OCI-LY3 (cell line): ENCODE results near the gene POU6F2.
"Not testable (repeated sequence)": the region's sequence is repeated elsewhere in the genome, so short reads cannot be mapped to it uniquely, and the experiment has no call there.

Source experiments
- H2AFZ ChIP-seq: fragments of 200-600, 300-600 bp; shearing (Covaris generic); 2 replicates; pipeline ENCODE4 v1.6.0; 2014; ENCODE audit warnings: antibody characterized with exemption, low read depth, low read length
- H3K27ac ChIP-seq: fragments of 200-600, 300-600 bp; sonication (generic); 2 replicates; pipeline ENCODE4 v1.5.1; 2014; ENCODE audit warnings: mild to moderate bottlenecking, low read length, moderate library complexity, mixed read lengths
- H3K27me3 ChIP-seq: fragments of 200-600, 300-600 bp; sonication (generic); 2 replicates; pipeline ENCODE4 v1.6.1; 2014; ENCODE audit warnings: low read depth, low read length, mixed read lengths
- H3K36me3 ChIP-seq: fragments of 200-600, 300-600 bp; sonication (generic); replicated peaks from 2 replicates; pipeline ENCODE3; 2014; ENCODE audit warnings: low read depth, low read length, mixed read lengths
- H3K4me1 ChIP-seq: fragments of 300-600, 200-600 bp; sonication (generic); 2 replicates; pipeline ENCODE4 v1.6.1; 2014; ENCODE audit warnings: low read length, mixed read lengths
- H3K4me2 ChIP-seq: fragments of 200-600, 300-600 bp; sonication (generic); 2 replicates; pipeline ENCODE4 v1.6.1; 2014; ENCODE audit warnings: low read length, mixed read lengths
- H3K4me3 ChIP-seq: fragments of 300-600, 200-600 bp; sonication (generic); 2 replicates; pipeline ENCODE4 v1.5.1; 2014; ENCODE audit warnings: antibody characterized with exemption, mild to moderate bottlenecking, low read length, moderate library complexity
- H3K79me2 ChIP-seq: fragments of 300-600, 200-600 bp; shearing (Covaris generic); 2 replicates; pipeline ENCODE4 v1.6.1; 2014; ENCODE audit warnings: mild to moderate bottlenecking, low read length, mixed read lengths
- H3K9ac ChIP-seq: fragments of 300-600, 200-600 bp; shearing (Covaris generic); 2 replicates; pipeline ENCODE4 v1.6.0; 2014; ENCODE audit warnings: mild to moderate bottlenecking, low read length, moderate library complexity
- H3K9me3 ChIP-seq: fragments of 200-600, 300-600 bp; shearing (Covaris generic); 2 replicates; pipeline ENCODE4 v1.6.1; 2014; ENCODE audit warnings: low read length, mixed read lengths; ENCODE audit not compliant: insufficient read depth
- H4K20me1 ChIP-seq: fragments of 200-600, 300-600 bp; sonication (generic); 2 replicates; pipeline ENCODE4 v1.6.1; 2016; ENCODE audit warnings: low read length, mixed read lengths; ENCODE audit not compliant: insufficient read depth
- EZH2phosphoT487 ChIP-seq: fragments of 200-600 bp; shearing (Covaris generic); IDR thresholded peaks from 2 replicates; pipeline ENCODE4 v1.6.1; 2018; ENCODE audit warnings: antibody characterized with exemption, mixed run types, low read depth
- TF ChIP-seq, protein P1 (sequence below): fragments of 200-600, 300-600 bp; sonication (generic); IDR thresholded peaks from 2 replicates; pipeline ENCODE4 v1.5.1; 2014; ENCODE audit warnings: antibody characterized with exemption, low read length, low read depth

The POU6F2 gene

DNA sequence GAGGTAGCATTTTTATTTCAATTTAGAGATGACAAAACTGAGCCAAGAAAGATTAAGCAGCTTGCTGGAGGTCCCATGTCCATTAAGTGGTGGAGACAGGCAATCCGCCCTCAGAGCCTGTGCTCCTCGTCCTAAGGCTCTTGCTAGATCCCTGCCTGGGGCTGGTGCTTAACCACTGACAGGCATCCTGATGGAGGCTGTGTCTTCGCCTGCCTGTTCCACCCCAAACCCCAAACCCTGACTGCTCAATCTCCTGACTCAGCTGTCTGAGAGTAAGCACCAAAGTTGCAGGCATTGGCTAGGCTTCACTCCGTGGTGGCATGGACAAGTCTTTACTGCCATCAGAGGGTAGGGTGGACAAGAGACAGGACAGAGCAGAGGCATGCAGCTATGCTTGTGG is 209.4 kb downstream of the POU6F2 start:
- TF ChIP-seq EZH2phosphoT487: no peak
- TF ChIP-seq, protein P1, sequence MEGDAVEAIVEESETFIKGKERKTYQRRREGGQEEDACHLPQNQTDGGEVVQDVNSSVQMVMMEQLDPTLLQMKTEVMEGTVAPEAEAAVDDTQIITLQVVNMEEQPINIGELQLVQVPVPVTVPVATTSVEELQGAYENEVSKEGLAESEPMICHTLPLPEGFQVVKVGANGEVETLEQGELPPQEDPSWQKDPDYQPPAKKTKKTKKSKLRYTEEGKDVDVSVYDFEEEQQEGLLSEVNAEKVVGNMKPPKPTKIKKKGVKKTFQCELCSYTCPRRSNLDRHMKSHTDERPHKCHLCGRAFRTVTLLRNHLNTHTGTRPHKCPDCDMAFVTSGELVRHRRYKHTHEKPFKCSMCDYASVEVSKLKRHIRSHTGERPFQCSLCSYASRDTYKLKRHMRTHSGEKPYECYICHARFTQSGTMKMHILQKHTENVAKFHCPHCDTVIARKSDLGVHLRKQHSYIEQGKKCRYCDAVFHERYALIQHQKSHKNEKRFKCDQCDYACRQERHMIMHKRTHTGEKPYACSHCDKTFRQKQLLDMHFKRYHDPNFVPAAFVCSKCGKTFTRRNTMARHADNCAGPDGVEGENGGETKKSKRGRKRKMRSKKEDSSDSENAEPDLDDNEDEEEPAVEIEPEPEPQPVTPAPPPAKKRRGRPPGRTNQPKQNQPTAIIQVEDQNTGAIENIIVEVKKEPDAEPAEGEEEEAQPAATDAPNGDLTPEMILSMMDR: no peak
- Histone ChIP-seq H3K4me1 (no peaks in the 10 kb centered on the region), H4K20me1 (0 out of 2 replicates have a peak, but pooled peaks cover 3% of the 10 kb centered on the region), H3K9me3 (no peaks in the 10 kb centered on the region), H3K79me2 (no peaks in the 10 kb centered on the region), H3K4me3 (no peak overlapping the region), H3K36me3 (no peaks in the 10 kb centered on the region), H3K4me2 (no peak overlapping the region), H3K9ac (no peak overlapping the region), H2AFZ (no peak overlapping the region), H3K27ac (no peak overlapping the region), H3K27me3 (peaks cover 17% of the 10 kb centered on the region)

DNA sequence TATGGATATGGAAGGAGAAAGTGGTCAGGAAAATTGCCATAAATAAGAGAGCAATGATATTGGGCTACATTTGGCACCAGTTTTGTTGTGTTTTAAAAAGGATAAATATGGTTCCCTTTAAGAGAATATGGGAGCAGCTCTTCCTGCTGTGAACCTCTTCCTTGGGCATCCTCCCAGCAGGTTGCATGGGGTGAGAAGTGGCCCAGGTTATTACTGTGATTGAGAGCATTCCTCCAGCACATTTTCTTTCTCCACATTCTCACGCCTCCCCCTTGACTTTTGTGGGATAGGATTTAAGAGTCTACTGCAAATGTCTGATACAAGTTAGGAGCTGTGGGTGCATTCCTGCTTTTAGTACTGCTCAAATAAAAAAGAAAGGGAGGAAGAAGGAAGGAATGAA is 214.8 kb downstream of the POU6F2 start:
- Histone ChIP-seq H3K4me1 (no peaks in the 10 kb centered on the region), H2AFZ (no peak overlapping the region), H3K36me3 (no peaks in the 10 kb centered on the region), H3K27ac (no peak overlapping the region), H3K27me3 (peaks cover 17% of the 10 kb centered on the region; the same call in 1 of the 2 replicates), H3K9me3 (no peaks in the 10 kb centered on the region), H4K20me1 (no peaks in the 10 kb centered on the region), H3K4me3 (no peak overlapping the region), H3K9ac (no peak overlapping the region), H3K4me2 (no peak overlapping the region), H3K79me2 (no peaks in the 10 kb centered on the region)
- TF ChIP-seq, protein P1: no peak
- no peak for TF ChIP-seq EZH2phosphoT487

DNA sequence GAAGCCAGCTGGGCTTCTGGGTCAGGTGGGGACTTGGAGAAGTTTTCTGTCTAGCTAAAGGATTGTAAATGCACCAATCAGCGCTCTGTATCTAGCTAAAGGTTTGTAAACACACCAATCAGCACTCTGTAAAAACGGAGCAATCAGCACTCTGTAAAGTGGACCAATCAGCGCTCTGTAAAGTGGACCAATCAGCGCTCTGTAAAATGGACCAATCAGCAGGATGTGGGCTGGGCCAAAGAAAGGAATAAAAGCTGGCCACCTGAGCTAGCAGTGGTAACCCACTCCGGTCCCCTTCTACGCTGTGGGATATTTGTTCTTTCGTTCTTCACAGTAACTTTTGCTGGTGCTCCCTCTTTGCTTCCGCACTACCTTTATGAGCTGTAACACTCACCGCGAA is 216.7 kb downstream of the POU6F2 start:
- not testable (repeated sequence) for H3K79me2 ChIP-seq, H3K4me3 ChIP-seq, H3K9me3 ChIP-seq, H3K36me3 ChIP-seq, H3K9ac ChIP-seq, H3K27ac ChIP-seq, H3K4me2 ChIP-seq, H3K4me1 ChIP-seq, H4K20me1 ChIP-seq, H2AFZ ChIP-seq
- peaks cover 24% of the 10 kb centered on the region for H3K27me3 ChIP-seq

DNA sequence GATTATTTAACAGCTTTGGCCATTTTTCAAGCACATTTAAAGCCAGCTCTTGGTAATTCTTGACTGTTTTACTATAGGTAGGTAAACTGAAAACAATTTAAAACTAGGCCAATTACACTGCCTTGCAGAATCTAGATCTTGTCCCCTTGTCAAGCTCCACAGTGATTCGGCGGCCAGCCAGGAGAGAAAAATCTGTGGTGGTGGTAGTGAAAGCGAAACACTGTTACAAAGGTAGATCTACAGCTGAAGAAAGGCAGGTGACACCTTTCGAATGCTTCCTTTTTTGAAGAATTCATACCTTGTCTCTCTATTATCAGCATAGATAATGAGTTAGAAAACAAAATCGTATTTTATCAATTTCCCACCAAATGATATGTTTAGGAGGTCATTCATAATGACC is 218.3 kb downstream of the POU6F2 start:
- no peak overlapping the region for H3K4me2 ChIP-seq

More for the DNA sequence above, 218.3 kb downstream of the POU6F2 start:
- Histone ChIP-seq H3K4me1 (no peaks in the 10 kb centered on the region), H4K20me1 (no peaks in the 10 kb centered on the region), H3K4me3 (no peak overlapping the region), H3K79me2 (no peaks in the 10 kb centered on the region), H3K9me3 (no peaks in the 10 kb centered on the region), H3K27me3 (peaks cover 29% of the 10 kb centered on the region), H2AFZ (no peak overlapping the region), H3K36me3 (no peaks in the 10 kb centered on the region), H3K27ac (no peak overlapping the region), H3K9ac (no peak overlapping the region)
- TF ChIP-seq EZH2phosphoT487: no peak
- TF ChIP-seq, protein P1: no peak
